HepG2 (cell line): Measurements from ENCODE around the gene DAD1. TPM values are rescaled to one million over a fixed set of nuclear protein-coding genes. Genes with fewer than 3 reads are reported as not detected.

Experiments used
- AKAP8 ChIP-seq: sonication (generic); formaldehyde crosslinking; IDR thresholded peaks from 2 replicates; pipeline ENCODE4 v1.5.1; 2020; ENCODE audit warnings: mild to moderate bottlenecking, missing genetic modification reagents
- ELF1 ChIP-seq: sonication (generic); formaldehyde crosslinking; IDR thresholded peaks from 2 replicates; pipeline ENCODE4 v1.4.0; 2020; ENCODE audit warnings: missing genetic modification reagents
- IKZF4 ChIP-seq: sonication (generic); formaldehyde crosslinking; IDR thresholded peaks from 2 replicates; pipeline ENCODE4 v1.5.1; 2020; ENCODE audit warnings: borderline replicate concordance, mild to moderate bottlenecking, low read depth, missing genetic modification reagents; ENCODE audit errors: not compliant biosample characterization
- MAFF ChIP-seq: IDR thresholded peaks from 2 replicates; pipeline ENCODE4 v1.6.1; 2011; ENCODE audit warnings: low read depth, low read length, improper control_type of control experiment
- MYNN ChIP-seq: sonication (generic); formaldehyde crosslinking; IDR thresholded peaks from 2 replicates; pipeline ENCODE4 v1.4.0; 2020; ENCODE audit warnings: mild to moderate bottlenecking, low read depth, missing genetic modification reagents
- RNF2 ChIP-seq: fragments of 450-650 bp; conservative IDR thresholded peaks from 2 replicates; pipeline ENCODE4 v1.6.1; 2016; ENCODE audit warnings: low read depth
- TGIF2 ChIP-seq: IDR thresholded peaks from 2 replicates; pipeline ENCODE4 v1.6.1; 2016; ENCODE audit warnings: control low read depth, missing compliant biosample characterization
- U2AF2 ChIP-seq: fragments of 200-400 bp; formaldehyde crosslinking; IDR thresholded peaks from 2 replicates; pipeline ENCODE4 v1.6.1; 2017; ENCODE audit warnings: low read depth, mild to moderate bottlenecking, low read length
- ZBTB34 ChIP-seq: sonication (generic); formaldehyde crosslinking; IDR thresholded peaks from 2 replicates; pipeline ENCODE4 v1.8.0; 2022; ENCODE audit warnings: mild to moderate bottlenecking, missing genetic modification reagents
- ZNF12 ChIP-seq: sonication (generic); formaldehyde crosslinking; IDR thresholded peaks from 2 replicates; pipeline ENCODE4 v1.5.0; 2020; ENCODE audit warnings: missing genetic modification reagents
- ZNF142 ChIP-seq: sonication (generic); formaldehyde crosslinking; IDR thresholded peaks from 2 replicates; pipeline ENCODE4 v1.4.0; 2020; ENCODE audit warnings: missing genetic modification reagents
- ZNF337 ChIP-seq: sonication (generic); formaldehyde crosslinking; IDR thresholded peaks from 2 replicates; pipeline ENCODE4 v1.5.1; 2020; ENCODE audit warnings: missing genetic modification reagents, low read depth, mild to moderate bottlenecking, borderline replicate concordance
- ZNF670 ChIP-seq: sonication (generic); formaldehyde crosslinking; IDR thresholded peaks from 2 replicates; pipeline ENCODE4 v1.8.0; 2022; ENCODE audit warnings: mild to moderate bottlenecking, missing genetic modification reagents, borderline replicate concordance
- ZNF770 ChIP-seq: sonication (generic); formaldehyde crosslinking; IDR thresholded peaks from 2 replicates; pipeline ENCODE4 v1.5.0; 2020; ENCODE audit warnings: mild to moderate bottlenecking, missing genetic modification reagents
- ZNF781 ChIP-seq: sonication (generic); formaldehyde crosslinking; IDR thresholded peaks from 2 replicates; pipeline ENCODE4 v1.5.1; 2020; ENCODE audit warnings: borderline replicate concordance, mild to moderate bottlenecking, missing genetic modification reagents; ENCODE audit errors: not compliant biosample characterization
- ZNF790 ChIP-seq: sonication (generic); formaldehyde crosslinking; IDR thresholded peaks from 2 replicates; pipeline ENCODE4 v1.8.0; 2022; ENCODE audit warnings: missing genetic modification reagents, mild to moderate bottlenecking, borderline replicate concordance
- polyA plus RNA-seq, 8 experiments: library from polyadenylated mRNA; depleted of rRNA in 3 of 8; stranded (reverse) in 7 of 8; unstranded in 1 of 8; fragments of >200 nt; fragmentation: Illumina TruSeq in 4 of 8; extraction: Trizol in 4 of 8; gene quantifications; 2 replicates each; pipeline versions ENCODE4 v1.2.1 to v1.2.3, GENCODE V29; 2011 to 2016; ENCODE audit warnings: low read depth in 4 of 8, missing spikeins in 1 of 8, mixed read lengths in 1 of 8; ENCODE audit not compliant: insufficient read depth in 1 of 8
- total RNA-seq, 5 experiments: library from RNA; depleted of rRNA; stranded (reverse); fragments of >200 nt; fragmentation: Illumina TruSeq; extraction: Trizol; gene quantifications; 2 replicates each; pipeline ENCODE4 v1.2.3, GENCODE V29; 2016; ENCODE audit warnings: low read depth in 1 of 5
- TF ChIP-seq, protein P1 (sequence below): sonication (generic); formaldehyde crosslinking; IDR thresholded peaks from 2 replicates; pipeline ENCODE4 v1.5.1; 2020; ENCODE audit warnings: missing genetic modification reagents, mild to moderate bottlenecking, borderline replicate concordance

DAD1 gene
- total and polyA plus RNA-seq, 2 of the 13 experiments (the other 11 are each of a cell fraction or from before 2014, with no cell fraction given), result 558 to 626 TPM

DNA sequence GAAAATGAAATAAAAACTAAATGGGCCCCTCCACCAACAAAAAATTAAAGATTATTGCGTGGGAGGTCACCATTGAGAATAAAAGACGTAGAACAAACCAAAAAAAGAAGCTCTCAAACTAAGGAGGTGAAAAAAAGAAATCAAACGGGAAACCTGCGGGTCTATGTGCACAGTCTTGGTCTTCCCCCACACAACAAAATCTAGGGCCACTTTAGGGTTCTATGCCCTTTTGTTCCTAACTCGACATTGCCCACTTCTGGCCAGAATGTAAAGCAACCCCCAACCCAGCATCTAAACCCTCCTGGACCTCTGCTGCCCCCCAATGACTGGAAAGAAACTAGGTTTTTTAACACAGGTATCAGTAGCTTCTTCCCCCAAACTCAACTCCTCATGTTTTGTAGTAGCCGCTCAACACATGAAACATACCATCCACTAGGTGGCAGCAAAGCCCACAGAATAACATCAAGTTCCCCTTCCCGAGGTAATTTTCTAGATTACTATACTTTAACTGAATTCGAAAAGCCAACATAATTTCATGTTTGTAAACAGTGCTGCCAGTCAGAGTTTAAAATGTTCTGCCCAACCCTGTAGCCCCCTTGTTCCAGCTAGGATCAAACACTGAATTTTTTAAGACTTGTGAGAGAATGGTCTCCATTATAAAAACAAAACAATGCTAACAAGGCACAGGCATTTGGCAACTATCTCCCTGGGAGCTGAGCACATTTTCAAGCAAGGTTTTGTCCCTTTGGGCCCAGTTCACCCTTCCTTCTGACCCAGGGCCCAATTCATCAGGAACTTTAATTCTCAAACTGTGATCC lies 18.7 kb downstream of the DAD1 start (continued):
- TF ChIP-seq MYNN (CRISPR knock-in tag), result no peak
- no peak for TF ChIP-seq ZNF790 (CRISPR knock-in tag)
- 0 out of 2 replicates have a peak, but pooled peaks have one; percentile 19 for TF ChIP-seq ZNF142 (CRISPR knock-in tag)
- TF ChIP-seq ZNF670, result no peak
- TF ChIP-seq ELF1 (CRISPR knock-in tag), result 0 out of 2 replicates have a peak, but pooled peaks have one; percentile 35
- TF ChIP-seq ZNF770 (CRISPR knock-in tag), result 0 out of 2 replicates have a peak, but pooled peaks have one; percentile 23
- TF ChIP-seq ZBTB34 (CRISPR knock-in tag), result 0 out of 2 replicates have a peak, but pooled peaks have one; percentile 55
- TF ChIP-seq RNF2, result no peak
- no peak for TF ChIP-seq MAFF
- TF ChIP-seq TGIF2 (CRISPR knock-in tag), result no peak
- peak; percentile 23; the same call in 1 of the 2 replicates for TF ChIP-seq ZNF12 (CRISPR knock-in tag)
- TF ChIP-seq U2AF2, result no peak
- TF ChIP-seq ZNF781 (CRISPR knock-in tag), result peak; percentile 56
- TF ChIP-seq ZNF337 (CRISPR knock-in tag), result no peak
- peak; percentile 72 for TF ChIP-seq IKZF4 (CRISPR knock-in tag)
- no peak for TF ChIP-seq AKAP8 (CRISPR knock-in tag)
- TF ChIP-seq, protein P1, sequence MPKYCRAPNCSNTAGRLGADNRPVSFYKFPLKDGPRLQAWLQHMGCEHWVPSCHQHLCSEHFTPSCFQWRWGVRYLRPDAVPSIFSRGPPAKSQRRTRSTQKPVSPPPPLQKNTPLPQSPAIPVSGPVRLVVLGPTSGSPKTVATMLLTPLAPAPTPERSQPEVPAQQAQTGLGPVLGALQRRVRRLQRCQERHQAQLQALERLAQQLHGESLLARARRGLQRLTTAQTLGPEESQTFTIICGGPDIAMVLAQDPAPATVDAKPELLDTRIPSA (CRISPR knock-in tag), result no peak
